Cardiac fibroblast (primary cell): Measurements from ENCODE around the gene SNX10.

ENCODE experiments used
- DNase-seq, 2 donors: peaks; one replicate each; pipeline versions ENCODE4 v3.0.0 to v3.0.0-alpha.2; 2010; ENCODE audit warnings: low read depth in 2 of 2
- H3K4me3 ChIP-seq, 2 donors: replicated peaks in 1 of 2; 1 replicate in 1 of 2; 2 replicates in 1 of 2; pipeline ENCODE4 v1.5.1; 2011; ENCODE audit warnings: low read depth in 2 of 2, low read length in 2 of 2, mild to moderate bottlenecking in 2 of 2, moderate library complexity in 1 of 2
- TF ChIP-seq, protein P1 (sequence below): IDR thresholded peaks from one replicate; pipeline ENCODE4 v1.5.1; 2011; ENCODE audit warnings: low read depth, mild to moderate bottlenecking, low read length, inconsistent platforms

Gene SNX10

DNA sequence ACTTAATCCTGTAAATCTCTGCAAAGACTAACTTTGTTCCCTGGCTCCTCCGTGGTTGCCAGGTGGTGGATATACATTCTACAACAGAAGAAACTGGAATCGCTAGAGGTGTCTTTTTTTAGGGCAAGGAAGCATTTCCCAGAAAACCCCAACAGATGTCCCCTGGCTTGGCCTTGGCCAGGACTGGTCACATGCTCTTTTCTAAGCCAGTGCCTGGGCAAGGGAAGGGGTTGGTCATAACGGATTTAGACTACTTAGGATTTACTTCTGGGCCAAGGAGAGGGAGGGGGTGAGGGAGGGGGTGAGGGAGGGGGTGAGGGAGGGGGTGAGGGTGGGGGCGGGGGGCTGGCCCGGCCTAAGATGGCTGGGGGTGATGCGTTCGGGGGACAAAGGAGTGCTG lies 105.7 kb downstream of the SNX10 start:
- DNase-seq = no peak
- H3K4me3 ChIP-seq = no peak overlapping the region
- TF ChIP-seq, protein P1, sequence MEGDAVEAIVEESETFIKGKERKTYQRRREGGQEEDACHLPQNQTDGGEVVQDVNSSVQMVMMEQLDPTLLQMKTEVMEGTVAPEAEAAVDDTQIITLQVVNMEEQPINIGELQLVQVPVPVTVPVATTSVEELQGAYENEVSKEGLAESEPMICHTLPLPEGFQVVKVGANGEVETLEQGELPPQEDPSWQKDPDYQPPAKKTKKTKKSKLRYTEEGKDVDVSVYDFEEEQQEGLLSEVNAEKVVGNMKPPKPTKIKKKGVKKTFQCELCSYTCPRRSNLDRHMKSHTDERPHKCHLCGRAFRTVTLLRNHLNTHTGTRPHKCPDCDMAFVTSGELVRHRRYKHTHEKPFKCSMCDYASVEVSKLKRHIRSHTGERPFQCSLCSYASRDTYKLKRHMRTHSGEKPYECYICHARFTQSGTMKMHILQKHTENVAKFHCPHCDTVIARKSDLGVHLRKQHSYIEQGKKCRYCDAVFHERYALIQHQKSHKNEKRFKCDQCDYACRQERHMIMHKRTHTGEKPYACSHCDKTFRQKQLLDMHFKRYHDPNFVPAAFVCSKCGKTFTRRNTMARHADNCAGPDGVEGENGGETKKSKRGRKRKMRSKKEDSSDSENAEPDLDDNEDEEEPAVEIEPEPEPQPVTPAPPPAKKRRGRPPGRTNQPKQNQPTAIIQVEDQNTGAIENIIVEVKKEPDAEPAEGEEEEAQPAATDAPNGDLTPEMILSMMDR = no peak

DNA sequence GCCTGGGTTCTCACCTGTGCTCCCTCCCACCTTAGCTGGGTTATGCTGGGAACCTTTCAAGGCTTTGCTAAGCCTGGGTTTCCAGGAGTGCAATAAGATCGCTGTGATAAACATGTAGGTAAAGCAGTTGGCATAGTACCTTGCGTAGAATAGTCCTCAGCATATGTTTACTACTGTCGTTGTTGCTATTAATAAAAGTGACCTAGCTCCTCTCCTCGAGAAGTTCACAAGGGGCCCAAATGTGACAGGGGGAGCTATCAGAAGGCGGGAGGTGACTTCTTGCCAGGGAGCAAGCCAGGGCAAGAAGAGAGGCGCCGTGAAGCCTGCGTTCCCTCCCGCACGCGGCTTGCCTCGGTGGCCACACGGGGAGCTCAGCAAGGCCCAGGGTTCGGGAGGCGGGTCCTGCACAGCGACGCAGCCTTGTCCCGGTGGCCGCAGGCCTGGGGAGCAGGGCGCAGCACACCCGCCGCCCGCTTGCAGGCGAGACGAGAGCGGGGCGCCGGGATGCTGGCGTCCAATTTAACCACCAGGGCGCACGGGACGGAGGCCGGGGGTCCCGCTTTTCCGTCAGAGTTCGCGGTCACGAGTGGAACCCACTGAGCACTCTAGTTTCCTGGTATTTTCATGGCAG lies 106.2 kb downstream of the SNX10 start:
- DNase-seq = peak in 1 of 2 donors; percentile 5
- TF ChIP-seq, protein P1 = no peak
- peak overlapping the region; percentile 32 to 41 for H3K4me3 ChIP-seq

DNA sequence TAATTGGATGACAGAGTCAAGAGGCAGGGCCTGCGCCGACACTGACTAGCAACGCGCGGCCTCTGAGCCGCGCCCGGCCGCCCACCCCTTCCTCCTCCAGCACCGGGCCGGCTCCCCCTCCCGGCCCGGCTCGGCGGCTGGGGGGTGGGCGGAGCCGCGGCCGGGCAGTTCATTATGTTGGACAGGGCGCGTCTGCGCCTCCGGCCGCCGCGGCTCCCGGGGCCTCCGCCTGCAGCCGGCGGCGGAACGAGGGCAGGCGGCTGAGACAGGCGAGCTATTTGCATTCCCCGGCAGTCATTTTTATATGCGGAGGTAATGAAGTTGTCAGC lies 106.7 kb downstream of the SNX10 start:
- DNase-seq = peak; percentile 12 to 37
- TF ChIP-seq, protein P1 = no peak
- H3K4me3 ChIP-seq = peak overlapping the region; percentile 50 to 51

DNA sequence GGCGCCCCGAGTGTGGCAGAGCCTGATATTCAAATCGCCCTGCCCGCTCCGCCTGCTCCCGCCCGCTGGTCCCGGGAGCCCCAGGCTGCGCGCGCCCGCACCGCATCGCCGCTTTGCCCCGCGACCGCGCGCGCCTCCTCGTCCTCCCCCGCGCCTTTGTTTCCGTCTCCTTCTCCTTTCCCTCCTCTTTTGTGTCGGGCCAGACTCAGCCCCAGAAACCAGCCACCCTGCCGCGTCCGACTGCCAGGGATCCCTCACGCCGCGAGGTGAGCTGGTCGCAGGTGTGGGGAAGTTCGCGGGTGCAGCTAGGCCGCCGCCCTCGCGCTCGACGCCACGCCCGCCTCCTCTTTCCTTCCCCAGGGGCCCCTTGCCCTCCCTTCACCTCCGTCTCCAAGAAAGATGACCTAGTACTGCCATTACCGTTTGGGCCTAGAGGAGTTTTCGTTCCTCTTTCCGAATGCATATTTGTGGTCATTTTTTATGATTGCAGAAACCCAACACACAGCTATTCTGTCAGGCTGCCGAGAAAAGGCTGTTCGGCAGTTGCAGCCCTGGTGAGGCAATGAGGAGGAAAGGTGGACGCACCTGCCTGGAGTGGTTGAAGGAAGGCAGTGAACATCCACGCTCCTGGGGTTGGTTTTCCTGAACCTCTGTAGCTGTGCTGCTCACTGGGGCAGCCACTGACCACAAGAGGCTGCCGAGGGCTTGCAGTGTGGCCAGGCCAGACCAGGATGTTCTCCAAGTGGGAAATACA lies 107.3 kb downstream of the SNX10 start:
- peak; percentile 13 to 16 for DNase-seq
- peak overlapping the region; percentile 50 to 51 for H3K4me3 ChIP-seq
- TF ChIP-seq, protein P1 = peak; percentile 13

DNA sequence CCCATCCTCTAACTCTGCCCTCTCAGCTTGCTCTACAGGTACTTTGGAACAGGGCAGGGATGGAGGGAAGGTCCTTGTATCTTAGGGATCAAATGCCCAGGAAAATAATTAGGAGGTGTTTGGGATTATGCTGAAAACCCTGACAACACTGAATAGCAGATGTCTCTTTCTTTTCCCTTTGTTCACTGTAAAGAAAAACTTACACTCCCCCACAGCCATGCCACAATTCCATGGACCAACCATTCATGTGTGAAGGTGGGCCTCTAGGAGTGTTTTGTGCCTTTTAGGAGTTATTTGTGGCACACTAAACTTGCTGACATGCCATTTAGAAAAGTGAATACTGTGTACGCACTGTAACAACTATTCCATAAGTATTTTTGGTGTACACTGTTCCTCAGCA lies 108.1 kb downstream of the SNX10 start:
- no peak overlapping the region for H3K4me3 ChIP-seq
- DNase-seq = no peak
- TF ChIP-seq, protein P1 = no peak

DNA sequence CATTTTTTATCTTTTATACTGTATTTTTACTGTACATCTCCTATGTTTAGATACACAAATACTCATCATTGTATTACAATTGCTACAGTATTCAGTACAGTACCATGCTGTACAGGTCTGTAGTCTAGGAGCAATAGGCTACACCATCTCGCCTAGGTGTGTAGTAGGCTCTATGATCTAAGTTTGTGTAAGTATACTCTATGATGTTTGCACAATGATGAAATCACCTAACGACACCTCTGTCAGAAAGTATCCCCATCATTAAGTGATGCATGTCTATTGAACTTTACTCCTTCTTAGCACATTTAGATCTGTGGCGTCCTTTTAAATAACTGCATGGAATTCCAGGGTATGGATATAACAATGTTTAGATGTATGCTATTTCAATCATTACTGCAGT lies 112.0 kb downstream of the SNX10 start:
- H3K4me3 ChIP-seq = no peak overlapping the region
- TF ChIP-seq, protein P1 = no peak
- no peak for DNase-seq
